ENCODE results near the gene ARHGAP32.

ARHGAP32 gene

DNA sequence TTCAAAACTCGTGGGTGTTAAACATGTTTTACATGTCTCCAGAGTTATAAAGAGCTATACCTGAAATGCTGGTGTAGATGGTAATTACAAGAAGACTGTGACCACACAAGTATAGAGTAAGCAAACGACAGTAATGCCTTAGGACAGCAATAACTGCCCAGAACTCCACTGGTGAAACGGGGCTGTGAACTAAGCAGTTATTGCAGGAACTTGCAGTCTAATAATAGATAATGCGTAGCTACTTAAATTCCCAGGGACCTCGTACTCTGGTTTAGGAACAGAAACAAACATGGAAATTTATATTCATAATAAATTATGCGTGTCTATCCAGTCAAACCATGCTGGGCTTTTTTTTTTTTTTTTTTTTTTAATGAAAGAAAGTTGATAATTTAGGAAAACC, 224.5 kb downstream of the ARHGAP32 start:
- no peak overlapping the region for H3K27ac ChIP-seq
- H3K9ac ChIP-seq = no peak overlapping the region
- no peaks in the 10 kb centered on the region for H4K20me1 ChIP-seq
- H3K36me3 ChIP-seq = peaks cover 34% of the 10 kb centered on the region
- H3K4me3 ChIP-seq = no peak overlapping the region
- H3K9me3 ChIP-seq = no peaks in the 10 kb centered on the region
- H3K4me2 ChIP-seq = no peak overlapping the region
- no peaks in the 10 kb centered on the region for H3K27me3 ChIP-seq
- TF ChIP-seq Cebpa-rat (IDR thresholded peaks at IDR 0.05) = no peak
- H3K4me1 ChIP-seq = peaks cover 14% of the 10 kb centered on the region

- no peaks in the 10 kb centered on the region for H3K9me3 ChIP-seq
- H3K4me2 ChIP-seq = peak overlapping the region; percentile 18; the same call in 1 of the 2 replicates
- no peak overlapping the region for H3K9ac ChIP-seq
- H3K27me3 ChIP-seq = no peaks in the 10 kb centered on the region
- no peak for TF ChIP-seq Cebpa-rat (IDR thresholded peaks at IDR 0.05)
- H3K27ac ChIP-seq = no peak overlapping the region
- peaks cover 11% of the 10 kb centered on the region for H3K4me1 ChIP-seq
- H3K36me3 ChIP-seq = peaks cover 23% of the 10 kb centered on the region
- H4K20me1 ChIP-seq = no peaks in the 10 kb centered on the region
- H3K4me3 ChIP-seq = no peak overlapping the region
Measured at GRCh38 chr11:128965485-128965884, 226.6 kb downstream of the ARHGAP32 start.

GRCh38 chr11:128964463-128964930, 227.6 kb downstream of the ARHGAP32 start:
- no peak for TF ChIP-seq Cebpa-rat (IDR thresholded peaks at IDR 0.05)
- Histone ChIP-seq H3K9ac (no peak overlapping the region), H3K4me3 (no peak overlapping the region), H3K4me2 (no peak overlapping the region), H4K20me1 (no peaks in the 10 kb centered on the region), H3K27me3 (no peaks in the 10 kb centered on the region), H3K36me3 (peaks cover 13% of the 10 kb centered on the region), H3K27ac (no peak overlapping the region), H3K4me1 (peaks cover 11% of the 10 kb centered on the region), H3K9me3 (no peaks in the 10 kb centered on the region)

- Histone ChIP-seq H3K36me3 (peaks cover 6% of the 10 kb centered on the region; the same call in 1 of the 2 replicates), H3K9me3 (no peaks in the 10 kb centered on the region), H3K4me1 (peaks cover 11% of the 10 kb centered on the region), H3K4me2 (no peak overlapping the region), H3K27ac (no peak overlapping the region), H3K27me3 (no peaks in the 10 kb centered on the region), H3K9ac (no peak overlapping the region), H3K4me3 (no peak overlapping the region), H4K20me1 (no peaks in the 10 kb centered on the region)
- no peak for TF ChIP-seq Cebpa-rat (IDR thresholded peaks at IDR 0.05)
Measured at GRCh38 chr11:128963744-128964325, 228.3 kb downstream of the ARHGAP32 start.

- Histone ChIP-seq H3K36me3 (0 out of 2 replicates have a peak, but pooled peaks cover 5% of the 10 kb centered on the region), H3K9me3 (no peaks in the 10 kb centered on the region), H3K27ac (no peak overlapping the region), H3K4me2 (no peak overlapping the region), H3K27me3 (no peaks in the 10 kb centered on the region), H3K4me3 (no peak overlapping the region), H3K4me1 (peaks cover 11% of the 10 kb centered on the region), H4K20me1 (no peaks in the 10 kb centered on the region), H3K9ac (no peak overlapping the region)
- no peak for TF ChIP-seq Cebpa-rat (IDR thresholded peaks at IDR 0.05)
Measured at GRCh38 chr11:128962896-128963295, 229.2 kb downstream of the ARHGAP32 start.

GRCh38 chr11:128961645-128962044, 230.5 kb downstream of the ARHGAP32 start:
- H4K20me1 ChIP-seq = no peaks in the 10 kb centered on the region
- no peak overlapping the region for H3K27ac ChIP-seq
- H3K4me1 ChIP-seq = peaks cover 11% of the 10 kb centered on the region
- H3K9me3 ChIP-seq = no peaks in the 10 kb centered on the region
- H3K27me3 ChIP-seq = no peaks in the 10 kb centered on the region
- H3K4me2 ChIP-seq = no peak overlapping the region
- TF ChIP-seq Cebpa-rat (IDR thresholded peaks at IDR 0.05) = no peak
- H3K4me3 ChIP-seq = no peak overlapping the region
- H3K36me3 ChIP-seq = 0 out of 2 replicates have a peak, but pooled peaks cover 5% of the 10 kb centered on the region
- H3K9ac ChIP-seq = no peak overlapping the region

GRCh38 chr11:128957202-128957482, 235.0 kb downstream of the ARHGAP32 start:
- TF ChIP-seq Cebpa-rat (IDR thresholded peaks at IDR 0.05) = no peak
- Histone ChIP-seq H3K4me1 (no peaks in the 10 kb centered on the region), H3K27me3 (no peaks in the 10 kb centered on the region), H3K36me3 (no peaks in the 10 kb centered on the region), H3K4me3 (no peak overlapping the region), H3K9me3 (no peaks in the 10 kb centered on the region), H4K20me1 (no peaks in the 10 kb centered on the region), H3K4me2 (no peak overlapping the region), H3K9ac (no peak overlapping the region), H3K27ac (no peak overlapping the region)

DNA sequence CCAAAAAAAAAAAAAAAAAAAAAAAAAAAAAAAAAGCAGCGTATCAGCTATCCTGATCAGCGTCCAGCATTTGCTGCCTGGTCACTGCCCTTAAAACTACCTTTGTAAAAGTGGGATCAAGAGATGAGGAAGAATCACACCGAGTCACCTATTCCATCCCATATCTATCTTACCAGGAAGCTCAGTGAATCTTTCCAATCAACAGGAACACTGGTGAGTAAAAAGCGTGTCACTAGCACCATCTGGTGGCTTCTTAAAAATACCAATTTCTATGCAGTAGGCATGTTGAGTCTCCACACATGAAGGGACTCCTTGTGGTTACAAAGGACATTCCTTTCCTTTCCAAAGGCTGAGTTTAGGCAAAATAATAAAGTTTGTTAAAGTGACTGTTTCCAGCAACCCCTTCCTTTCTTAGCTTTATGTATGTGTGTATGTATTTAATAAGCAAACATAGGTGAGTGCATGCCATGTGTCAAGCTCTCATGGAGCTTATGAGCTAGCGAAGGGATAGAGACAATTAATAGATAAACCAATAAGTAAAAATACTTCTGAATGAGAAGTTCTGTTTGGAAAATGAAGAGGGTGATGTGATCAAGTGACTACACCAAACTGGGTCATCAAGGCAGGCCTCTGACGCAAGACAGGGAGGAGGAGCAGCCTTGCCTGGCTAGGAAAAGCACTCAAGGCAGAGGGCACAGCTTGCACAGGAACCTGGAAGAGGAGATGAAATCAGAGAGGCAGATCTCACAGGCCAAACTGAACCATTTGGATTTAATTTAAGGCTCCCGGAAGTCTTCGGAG, 235.5 kb downstream of the ARHGAP32 start:
- TF ChIP-seq Cebpa-rat (IDR thresholded peaks at IDR 0.05) = no peak
- no peak overlapping the region for H3K4me3 ChIP-seq
- H3K9ac ChIP-seq = no peak overlapping the region
- H3K36me3 ChIP-seq = no peaks in the 10 kb centered on the region
- no peak overlapping the region for H3K4me2 ChIP-seq
- H3K9me3 ChIP-seq = no peaks in the 10 kb centered on the region
- H3K27me3 ChIP-seq = no peaks in the 10 kb centered on the region
- H4K20me1 ChIP-seq = no peaks in the 10 kb centered on the region
- no peaks in the 10 kb centered on the region for H3K4me1 ChIP-seq
- H3K27ac ChIP-seq = no peak overlapping the region

DNA sequence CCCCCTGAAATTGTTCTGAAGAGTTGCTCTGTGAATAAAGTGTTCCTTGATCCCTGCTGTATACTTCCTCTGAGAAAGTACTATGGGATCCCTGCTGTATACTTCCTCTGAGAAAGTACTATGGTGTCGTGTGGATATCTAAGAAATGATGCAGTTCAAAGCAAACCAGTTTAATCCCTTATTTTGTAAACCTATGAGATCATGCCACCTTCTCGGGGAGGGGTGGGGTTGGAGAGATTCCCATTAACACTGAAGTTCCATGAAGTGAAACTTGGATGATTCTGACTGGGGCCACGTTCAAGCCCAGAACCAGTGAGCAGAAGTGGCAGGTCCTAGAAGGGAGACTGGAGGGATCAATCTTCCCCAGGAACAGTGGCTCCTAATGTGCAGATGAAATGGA, 236.5 kb downstream of the ARHGAP32 start:
- Histone ChIP-seq H3K27me3 (no peaks in the 10 kb centered on the region), H3K4me1 (no peaks in the 10 kb centered on the region), H4K20me1 (no peaks in the 10 kb centered on the region), H3K4me2 (no peak overlapping the region), H3K9me3 (no peaks in the 10 kb centered on the region), H3K4me3 (no peak overlapping the region), H3K27ac (no peak overlapping the region), H3K36me3 (no peaks in the 10 kb centered on the region), H3K9ac (no peak overlapping the region)
- no peak for TF ChIP-seq Cebpa-rat (IDR thresholded peaks at IDR 0.05)

DNA sequence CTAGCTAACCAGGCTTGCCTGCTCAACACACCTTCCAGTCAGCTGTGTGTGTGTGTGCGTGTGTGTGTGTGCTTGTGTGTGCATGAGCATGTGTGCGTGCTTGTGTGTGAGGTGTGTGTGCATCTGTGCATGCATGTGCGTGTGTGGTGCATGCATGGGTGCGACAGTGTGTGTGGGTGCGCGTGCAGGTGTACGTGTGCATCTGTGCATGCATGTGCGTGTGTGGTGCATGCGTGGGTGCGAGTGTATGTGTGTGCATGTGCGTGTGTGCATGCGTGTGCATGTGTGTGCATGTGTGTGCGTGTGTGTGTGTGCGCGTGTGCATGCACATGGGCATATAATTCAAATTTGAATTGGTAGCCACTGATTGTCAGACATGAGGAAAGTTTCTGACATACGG, 239.0 kb downstream of the ARHGAP32 start:
- Histone ChIP-seq H4K20me1 (no peaks in the 10 kb centered on the region), H3K9me3 (no peaks in the 10 kb centered on the region), H3K4me1 (no peaks in the 10 kb centered on the region), H3K4me2 (no peak overlapping the region), H3K9ac (no peak overlapping the region), H3K27ac (no peak overlapping the region), H3K4me3 (no peak overlapping the region), H3K27me3 (no peaks in the 10 kb centered on the region), H3K36me3 (no peaks in the 10 kb centered on the region)
- no peak for TF ChIP-seq Cebpa-rat (IDR thresholded peaks at IDR 0.05)

Data from BLaER1 (cell line).